HG02759 (cell line): ENCODE results near the gene PTPN7.

Experiments used
- ATAC-seq: cut with Tn5 transposase; IDR thresholded peaks from one replicate; pipeline ENCODE4 v1.9.1; 2021; ENCODE audit warnings: mild to moderate bottlenecking, moderate library complexity; ENCODE audit not compliant: unreplicated experiment

The PTPN7 gene

DNA sequence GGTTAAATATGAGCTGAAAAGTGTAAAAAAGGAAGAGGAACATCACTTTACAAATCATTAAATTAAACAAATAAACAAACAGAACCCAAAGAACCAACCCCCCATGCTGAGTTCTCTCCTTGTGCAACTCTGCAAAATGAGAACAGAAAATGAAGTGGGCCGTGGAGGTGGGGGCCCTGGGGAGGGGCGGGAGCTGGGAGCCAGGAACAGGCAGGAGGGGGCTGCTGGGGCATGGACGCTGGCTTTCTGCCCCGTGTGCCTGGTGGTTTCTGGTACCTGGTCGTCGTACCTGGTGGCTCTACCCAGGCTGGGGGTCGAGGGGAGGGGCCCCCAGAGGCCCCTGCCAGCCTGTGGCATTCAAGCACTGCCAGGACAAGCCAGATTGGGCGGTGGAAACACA lies 26.9 kb downstream of the PTPN7 start:
- no peak for ATAC-seq

DNA sequence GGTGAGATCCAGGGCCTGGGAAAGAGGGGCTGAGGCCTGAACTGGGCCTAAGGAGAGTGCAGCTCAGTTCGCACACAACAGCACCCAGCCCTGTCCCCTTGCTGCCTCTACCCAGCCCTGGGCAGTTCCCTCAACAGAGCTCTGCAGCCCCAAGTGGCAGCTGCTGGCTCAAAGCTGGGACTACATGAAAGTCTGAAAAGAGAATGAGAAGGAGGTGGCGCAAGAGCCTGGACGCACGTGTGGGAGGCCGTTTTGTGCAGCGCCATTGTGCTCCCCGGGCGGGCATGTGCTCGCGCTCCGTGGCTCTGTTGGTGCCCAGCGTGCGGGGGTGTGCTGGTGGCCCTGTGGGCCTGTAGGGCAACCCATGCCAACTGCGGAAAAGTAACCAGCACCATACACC lies 27.4 kb downstream of the PTPN7 start:
- no peak for ATAC-seq

DNA sequence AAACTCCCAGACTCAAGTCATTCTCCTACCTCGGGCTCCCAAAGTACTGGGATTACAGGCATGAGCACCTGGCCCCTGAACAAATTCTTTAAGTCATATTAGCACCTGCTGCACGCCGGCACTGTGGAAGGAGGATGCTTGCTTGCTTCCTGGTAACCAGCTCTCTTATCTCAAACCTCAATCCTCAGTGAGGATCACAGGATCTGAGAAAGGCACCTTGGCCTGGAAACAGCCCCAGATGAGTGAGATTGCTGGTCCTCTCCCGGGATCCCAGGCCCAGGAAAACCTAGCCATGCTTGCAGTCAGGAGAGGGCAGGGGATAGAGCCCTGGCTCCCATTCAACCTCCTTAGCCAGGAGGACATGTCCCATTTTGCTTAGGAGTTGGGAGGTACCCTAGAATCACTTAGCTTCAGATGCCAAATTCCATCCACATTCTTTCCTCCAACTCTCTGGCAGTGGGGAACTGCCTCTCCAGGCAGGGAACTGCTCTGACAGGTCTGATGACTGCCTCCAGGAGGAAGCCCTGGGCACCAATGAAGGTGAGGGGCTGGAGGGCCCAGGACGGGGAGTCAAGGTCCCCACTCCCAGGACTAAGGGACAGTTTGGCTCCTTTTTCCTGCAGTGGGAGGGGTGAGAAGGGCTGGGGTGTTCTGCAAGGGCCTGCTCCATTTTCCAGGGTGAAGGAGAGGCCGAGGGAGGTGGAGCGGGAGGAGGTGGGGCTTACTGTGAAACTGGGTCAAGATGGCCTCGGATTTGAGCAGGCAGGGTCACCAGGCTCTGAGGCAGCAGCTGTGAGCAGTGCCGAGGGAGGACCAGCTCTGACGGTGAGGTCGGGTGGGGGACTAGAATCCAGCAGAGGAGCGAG lies 28.2 kb downstream of the PTPN7 start:
- ATAC-seq: no peak

DNA sequence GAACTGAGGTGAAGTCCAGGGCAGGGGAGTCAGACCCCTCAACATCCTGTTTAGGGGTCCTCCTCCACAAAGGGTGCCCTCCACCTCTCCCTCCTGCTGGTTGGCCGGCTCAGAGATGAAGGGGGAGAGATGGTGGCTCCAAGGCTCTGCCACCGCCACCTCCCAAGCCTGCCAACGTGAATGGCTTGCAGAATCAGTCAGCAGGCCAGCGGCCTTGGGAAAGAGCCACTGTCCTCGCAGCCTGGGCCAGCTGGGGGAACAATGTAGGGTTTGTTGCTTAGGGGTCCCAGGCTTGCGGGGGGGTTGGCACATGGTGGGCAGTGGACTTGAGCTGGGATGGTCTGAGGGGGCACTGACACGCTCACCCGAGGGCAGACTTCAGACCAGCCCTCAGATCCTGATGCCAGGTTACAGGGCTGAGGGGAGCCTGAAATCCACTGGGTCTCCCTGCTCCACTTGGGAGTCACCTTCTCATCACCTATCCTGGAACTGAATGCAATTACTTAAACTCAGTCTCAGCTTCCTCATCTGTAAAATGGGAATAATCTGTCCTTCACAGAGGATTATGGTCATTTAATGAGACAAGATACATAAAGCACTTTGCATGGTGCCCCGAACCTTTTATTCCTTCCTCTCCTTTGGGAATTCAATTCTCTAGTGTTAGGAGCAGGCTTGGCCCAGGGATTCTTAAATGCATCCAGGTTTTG lies 29.4 kb downstream of the PTPN7 start:
- ATAC-seq: no peak

DNA sequence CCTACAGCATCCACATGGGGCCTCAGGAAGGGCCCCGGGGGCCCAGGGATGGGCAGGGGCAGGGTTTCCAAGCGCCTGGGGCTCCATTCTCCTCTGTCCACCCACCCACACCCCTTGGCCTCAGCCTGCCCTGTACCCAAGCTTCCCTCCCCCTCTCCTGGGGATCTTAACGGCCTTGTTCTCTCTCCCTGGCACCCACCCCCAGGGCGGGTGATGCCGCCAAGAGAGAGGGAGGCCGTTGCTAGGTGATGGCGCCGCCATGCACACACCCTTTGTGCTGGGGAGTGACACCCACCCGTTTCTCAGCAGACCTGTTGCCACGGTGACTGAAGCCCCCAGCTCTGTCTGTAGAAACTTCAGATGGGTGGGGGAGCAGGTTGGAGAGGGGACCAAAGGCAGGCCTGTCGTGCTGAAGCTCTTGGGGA lies 30.1 kb downstream of the PTPN7 start:
- no peak for ATAC-seq

DNA sequence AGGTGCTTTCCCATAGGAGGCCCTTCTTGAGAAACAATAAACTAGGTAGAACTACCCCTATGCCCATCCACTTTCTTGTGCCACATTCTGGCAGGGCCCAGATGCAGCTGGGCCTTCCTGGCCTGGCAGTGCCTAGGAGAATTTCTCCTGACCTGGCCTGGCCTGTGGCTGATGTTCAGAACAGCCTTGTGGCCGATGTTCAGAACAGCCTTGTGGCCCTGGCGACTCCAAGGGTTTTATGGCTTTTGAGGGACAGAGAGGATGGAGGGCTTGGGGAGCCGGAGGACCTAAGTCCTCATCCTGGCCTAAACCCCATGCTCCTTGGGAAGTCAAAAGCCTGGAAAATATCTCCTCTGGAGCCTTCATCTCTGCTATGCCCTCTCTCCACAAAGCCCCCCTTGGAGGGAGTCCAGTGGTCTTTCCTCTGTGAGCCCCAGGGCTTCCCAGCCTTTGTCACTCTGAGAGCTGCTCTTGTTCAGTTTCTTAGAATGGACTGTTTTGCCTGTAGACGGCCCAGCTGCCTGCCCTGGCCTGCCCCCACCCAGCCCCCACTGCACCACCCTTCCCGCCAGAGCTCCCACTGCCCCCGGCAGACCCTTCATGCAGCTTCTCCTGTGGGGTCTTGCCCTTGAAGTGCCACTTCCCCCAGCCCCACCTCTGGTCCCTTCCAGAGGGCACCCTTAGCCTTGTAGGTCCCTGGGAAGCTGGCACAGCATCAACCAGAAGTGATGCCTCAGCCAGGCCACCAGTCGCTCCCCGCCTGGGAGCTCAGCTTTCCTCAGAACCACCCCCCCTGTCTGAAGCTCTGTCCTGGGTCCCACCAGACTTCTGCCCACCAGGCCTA lies 30.7 kb downstream of the PTPN7 start:
- ATAC-seq: no peak

DNA sequence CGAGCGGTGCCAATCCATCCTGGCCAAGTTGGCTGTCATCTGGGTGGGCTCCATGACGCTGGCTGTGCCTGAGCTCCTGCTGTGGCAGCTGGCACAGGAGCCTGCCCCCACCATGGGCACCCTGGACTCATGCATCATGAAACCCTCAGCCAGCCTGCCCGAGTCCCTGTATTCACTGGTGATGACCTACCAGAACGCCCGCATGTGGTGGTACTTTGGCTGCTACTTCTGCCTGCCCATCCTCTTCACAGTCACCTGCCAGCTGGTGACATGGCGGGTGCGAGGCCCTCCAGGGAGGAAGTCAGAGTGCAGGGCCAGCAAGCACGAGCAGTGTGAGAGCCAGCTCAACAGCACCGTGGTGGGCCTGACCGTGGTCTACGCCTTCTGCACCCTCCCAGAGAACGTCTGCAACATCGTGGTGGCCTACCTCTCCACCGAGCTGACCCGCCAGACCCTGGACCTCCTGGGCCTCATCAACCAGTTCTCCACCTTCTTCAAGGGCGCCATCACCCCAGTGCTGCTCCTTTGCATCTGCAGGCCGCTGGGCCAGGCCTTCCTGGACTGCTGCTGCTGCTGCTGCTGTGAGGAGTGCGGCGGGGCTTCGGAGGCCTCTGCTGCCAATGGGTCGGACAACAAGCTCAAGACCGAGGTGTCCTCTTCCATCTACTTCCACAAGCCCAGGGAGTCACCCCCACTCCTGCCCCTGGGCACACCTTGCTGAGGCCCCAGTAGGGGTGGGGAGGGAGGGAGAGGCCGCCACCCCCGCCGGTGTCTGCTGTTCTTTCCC lies 32.4 kb downstream of the PTPN7 start:
- no peak for ATAC-seq

DNA sequence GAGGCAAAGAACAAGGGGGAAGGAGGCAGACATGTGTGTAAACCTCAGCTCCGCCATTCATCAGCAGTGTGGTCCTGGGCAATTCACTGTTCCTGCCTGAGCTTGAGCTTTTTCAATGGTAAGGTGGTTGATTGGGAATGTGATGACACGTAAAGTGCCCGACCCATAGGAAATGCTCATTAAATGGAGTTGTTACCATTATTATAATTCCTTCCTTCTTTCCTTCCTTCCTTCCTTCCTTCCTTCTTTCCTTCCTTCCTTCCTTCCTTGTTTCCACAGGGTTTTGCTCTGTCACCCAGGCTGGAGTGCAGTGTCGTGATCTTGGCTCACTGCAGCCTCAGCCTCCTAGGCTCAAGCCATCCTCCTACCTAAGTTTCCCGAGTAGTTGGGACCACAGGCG lies 33.3 kb downstream of the PTPN7 start:
- ATAC-seq: no peak

DNA sequence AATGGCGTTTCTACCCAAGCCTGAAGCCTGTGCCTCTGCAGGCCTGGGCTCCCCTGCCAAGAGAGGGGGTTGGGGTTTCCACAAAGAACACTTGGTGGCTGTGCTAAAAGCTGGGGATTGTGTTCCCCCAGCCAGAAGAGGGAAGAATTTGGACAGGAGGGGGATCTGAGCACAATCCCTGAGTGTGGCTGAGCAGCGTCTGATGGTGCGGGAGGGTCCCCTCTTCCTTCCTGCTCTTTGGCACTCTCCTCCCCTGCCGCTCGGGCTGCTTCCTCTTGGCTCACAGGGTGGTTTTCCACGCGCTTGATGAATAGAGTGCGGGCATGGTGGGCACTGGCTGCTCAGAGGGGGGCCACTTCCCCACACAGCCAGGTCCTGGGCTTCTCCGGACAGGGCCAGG lies 34.0 kb downstream of the PTPN7 start:
- ATAC-seq: no peak

DNA sequence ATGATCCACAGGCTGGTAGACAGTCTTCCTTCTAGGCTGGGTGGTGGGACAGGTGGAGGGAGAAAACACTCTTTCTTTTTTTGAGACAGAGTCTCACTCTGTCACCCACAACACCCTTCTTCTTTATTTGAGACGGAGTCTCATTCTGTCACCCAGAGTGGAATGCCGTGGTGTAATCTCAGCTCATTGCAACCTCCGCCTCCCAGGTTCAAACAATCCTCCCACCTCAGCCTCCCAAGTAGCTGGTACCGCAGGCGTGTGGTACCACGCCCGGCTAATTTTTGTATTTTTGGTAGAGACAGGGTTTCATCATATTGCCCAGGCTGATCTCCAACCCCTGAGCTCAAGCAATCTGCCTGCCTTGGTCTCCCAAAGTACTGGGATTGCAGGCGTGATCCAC lies 34.8 kb downstream of the PTPN7 start:
- no peak for ATAC-seq

DNA sequence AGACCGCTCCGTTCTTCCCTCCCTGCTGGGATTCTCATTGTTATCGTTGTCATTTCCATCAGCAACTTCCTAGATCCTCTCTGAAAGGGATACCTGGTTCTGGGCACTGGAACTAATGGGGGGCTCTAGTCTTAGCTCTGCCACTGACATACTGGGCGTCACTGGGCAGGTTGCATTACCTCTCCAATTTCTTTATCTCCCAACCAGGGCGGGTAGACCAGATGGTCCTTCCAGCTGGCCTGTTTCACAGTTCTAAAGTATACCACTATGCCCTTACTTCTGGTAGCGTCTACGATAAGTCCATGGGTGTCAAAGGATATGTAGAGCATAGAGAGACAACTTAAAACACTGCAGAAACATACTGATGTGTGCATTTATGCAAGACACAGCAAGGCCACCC lies 36.3 kb downstream of the PTPN7 start:
- no peak for ATAC-seq

DNA sequence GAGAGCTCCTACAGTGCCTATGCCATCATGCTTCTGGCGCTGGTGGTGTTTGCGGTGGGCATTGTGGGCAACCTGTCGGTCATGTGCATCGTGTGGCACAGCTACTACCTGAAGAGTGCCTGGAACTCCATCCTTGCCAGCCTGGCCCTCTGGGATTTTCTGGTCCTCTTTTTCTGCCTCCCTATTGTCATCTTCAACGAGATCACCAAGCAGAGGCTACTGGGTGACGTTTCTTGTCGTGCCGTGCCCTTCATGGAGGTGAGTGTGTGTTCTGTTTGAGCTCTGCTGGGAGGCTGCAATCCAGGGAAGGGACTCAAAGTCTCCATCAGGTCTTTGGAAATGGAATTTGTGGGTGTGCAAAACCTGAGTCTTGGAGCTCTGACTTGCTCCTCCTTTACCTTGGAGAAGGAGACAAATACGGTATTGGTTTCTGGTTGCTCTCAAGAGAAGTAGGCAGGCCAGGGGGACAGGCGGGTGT lies 37.0 kb downstream of the PTPN7 start:
- ATAC-seq: no peak

DNA sequence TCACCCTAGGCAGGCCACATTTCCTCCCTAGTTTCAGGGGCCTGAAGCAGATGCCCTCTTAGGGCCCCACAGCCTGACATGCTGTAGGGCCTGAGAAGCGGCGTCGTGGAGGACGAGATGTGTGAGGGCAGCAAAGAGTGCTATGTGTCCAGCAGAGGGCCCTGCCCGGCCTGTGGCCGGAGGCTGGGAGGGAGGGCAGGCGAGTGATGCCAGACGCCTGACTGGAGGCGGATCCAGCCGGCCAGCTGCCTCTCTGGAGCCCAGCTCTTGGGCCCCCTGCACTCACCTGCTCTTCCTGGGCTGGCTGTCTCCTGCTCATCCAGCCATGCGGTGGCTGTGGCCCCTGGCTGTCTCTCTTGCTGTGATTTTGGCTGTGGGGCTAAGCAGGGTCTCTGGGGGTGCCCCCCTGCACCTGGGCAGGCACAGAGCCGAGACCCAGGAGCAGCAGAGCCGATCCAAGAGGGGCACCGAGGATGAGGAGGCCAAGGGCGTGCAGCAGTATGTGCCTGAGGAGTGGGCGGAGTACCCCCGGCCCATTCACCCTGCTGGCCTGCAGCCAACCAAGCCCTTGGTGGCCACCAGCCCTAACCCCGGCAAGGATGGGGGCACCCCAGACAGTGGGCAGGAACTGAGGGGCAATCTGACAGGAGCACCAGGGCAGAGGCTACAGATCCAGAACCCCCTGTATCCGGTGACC lies 37.6 kb downstream of the PTPN7 start, which contains the start of gene GPR37L1:
TSS of gene GPR37L1 (plus strand) at position 279 of the 697 bp plus-strand sequence. CDS start at position 326, 47 bp downstream.
- no peak for ATAC-seq

DNA sequence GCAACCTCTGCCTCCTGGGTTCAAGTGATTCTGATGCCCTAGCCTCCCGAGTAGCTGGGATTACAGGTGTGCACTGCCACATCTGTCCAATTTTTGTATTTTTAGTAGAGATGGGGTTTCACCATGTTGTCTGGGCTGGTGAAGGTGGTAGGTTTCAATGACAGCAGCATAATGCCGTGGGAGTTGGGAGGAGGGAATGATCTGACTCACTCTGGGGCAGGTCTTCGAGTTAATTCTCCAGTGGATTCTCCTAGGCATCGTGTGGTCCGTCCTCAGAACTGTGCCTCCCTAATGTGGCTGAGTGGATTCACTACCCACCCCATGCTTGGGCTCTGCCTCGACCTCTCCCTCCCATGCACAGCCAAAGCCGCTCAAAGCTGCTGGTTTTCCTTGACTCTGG lies 39.4 kb downstream of the PTPN7 start:
- no peak for ATAC-seq

DNA sequence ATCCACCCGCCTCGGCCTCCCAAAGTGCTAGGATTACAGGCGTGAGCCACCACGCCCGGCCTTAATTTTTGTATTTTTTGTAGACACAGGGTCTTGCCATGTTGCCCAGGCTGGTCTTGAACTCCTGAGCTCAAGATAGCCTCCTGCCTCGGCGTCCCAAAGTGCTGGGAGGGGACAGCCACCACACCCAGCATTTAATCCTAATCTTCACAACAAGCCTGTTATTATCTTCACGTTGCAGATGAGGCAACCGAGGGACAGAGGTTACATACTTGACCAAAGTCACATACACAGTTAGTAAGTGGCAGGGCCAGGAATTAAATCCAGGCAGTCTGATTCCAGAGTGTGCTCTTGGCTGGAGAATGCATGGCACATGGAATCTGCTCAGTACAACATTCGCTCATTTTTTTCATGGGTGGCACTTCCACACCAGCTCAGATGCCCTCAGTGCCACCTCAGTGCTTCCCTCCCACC lies 42.5 kb downstream of the PTPN7 start:
- no peak for ATAC-seq

DNA sequence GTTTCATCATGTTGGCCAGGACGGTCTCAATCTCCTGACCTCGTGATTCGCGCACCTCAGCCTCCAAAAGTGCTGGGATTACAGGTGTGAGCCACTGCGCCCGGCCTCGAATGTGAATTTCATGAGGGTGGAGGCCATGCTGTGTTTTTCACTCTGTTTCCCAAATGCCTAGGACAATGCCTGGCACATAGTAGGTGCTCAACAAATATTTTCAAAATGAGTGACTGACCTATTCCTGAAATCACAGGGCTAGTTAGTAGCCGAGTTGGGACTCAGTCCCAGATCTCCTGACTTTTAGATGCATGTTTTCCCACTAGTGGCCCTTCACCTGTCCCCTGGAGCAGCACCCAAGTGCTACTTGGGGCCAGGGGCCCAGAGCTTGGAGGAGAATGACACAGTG lies 44.1 kb downstream of the PTPN7 start:
- ATAC-seq: no peak

DNA sequence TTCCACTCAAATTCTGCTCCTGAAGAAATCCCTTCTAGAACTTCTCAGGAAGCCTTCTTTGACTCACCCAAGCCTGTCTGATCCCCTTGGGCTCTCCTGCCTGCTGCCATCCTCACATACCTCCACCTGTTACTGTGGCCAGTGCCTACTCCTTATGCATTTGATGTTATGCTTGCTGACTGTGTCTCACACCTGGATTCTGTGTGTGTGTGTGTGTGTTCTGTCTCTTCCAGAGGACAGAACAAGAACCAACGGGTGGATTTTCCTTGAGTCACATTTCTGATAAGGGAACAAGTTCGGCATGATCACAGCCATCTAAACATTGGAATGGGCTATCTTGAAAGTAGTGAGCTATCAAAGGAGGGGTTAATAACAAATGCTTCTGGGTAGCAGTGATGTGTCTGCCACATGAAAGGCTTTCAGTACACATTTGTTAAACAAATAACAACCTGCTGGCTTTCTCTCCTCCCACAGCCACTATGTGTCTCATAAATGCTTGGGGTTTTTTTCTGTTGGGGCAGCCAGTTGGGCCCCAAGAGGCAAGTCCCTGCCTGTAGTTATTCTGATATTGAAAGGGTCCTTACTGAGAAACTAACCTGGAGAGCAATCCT lies 46.6 kb downstream of the PTPN7 start:
- no peak for ATAC-seq

DNA sequence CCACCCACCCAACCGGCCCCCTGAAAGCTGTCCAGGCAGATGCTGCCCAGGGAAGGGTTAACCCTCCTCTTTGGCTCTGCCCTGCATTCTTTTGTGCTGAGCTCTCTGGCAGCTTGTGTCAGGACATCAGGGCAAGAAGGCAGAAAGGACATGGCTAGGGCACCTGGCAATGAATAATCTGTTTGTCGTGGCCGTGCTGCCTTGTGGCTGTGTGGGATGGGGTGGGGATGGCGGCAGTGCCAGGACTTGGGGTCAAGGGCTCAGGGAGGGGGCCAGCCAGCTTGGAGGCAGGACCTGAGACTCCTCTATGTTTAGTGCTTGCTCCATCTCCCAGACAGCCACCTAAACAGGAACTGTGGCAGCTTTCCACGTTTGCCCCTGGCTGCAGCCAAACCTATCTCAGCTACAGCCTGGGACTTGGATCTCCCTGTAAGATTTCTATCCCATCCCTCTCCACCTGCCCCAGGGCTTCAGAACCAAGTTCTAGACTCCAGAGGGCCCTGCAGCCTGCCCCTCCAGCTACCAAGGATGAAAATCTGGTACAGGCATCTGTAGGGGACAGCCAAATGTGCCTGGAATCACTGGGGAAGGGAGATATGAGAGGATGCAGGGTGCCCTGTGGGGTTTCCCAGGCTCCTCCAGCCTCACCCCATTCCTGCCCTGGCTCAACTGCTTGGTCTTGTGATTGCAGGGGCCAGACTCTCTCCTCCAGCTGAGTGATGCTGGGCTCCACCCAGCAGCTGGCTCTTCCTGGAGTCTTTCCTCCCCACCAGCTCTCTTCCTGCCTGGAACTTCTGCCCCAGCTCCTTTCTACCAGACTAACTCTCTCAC lies 47.3 kb downstream of the PTPN7 start:
- ATAC-seq: no peak
